Testis (tissue), 3 donors: ENCODE measurements around the gene PPP1R12A. TPM values are rescaled to one million over a fixed set of nuclear protein-coding genes. Genes with fewer than 3 reads are reported as not detected.

ENCODE experiments used
- DNase-seq: peaks from one replicate; pipeline ENCODE4 v3.0.0-alpha.2; 2019
- H3K27ac ChIP-seq, 2 donors: fragments of 200-600 bp; sonication (generic); one replicate each; pipeline ENCODE4 v1.5.1; 2019
- H3K27me3 ChIP-seq: fragments of 200-600 bp; sonication (generic); one replicate; pipeline ENCODE4 v1.5.1; 2019
- H3K36me3 ChIP-seq: fragments of 200-600 bp; sonication (generic); one replicate; pipeline ENCODE4 v1.5.1; 2017; ENCODE audit warnings: low read depth; ENCODE audit errors: missing control alignments
- H3K4me1 ChIP-seq: fragments of 200-600 bp; sonication (generic); one replicate; pipeline ENCODE4 v1.5.1; 2019
- H3K4me3 ChIP-seq, 2 donors: fragments of 200-600 bp; sonication (generic); one replicate each; pipeline ENCODE4 v1.5.1; 2017 to 2019
- H3K9me3 ChIP-seq: fragments of 200-600 bp; sonication (generic); one replicate; pipeline ENCODE4 v1.5.1; 2017
- POLR2A ChIP-seq: fragments of 450-650 bp; IDR thresholded peaks from one replicate; pipeline ENCODE4 v1.6.1; 2017; ENCODE audit warnings: antibody characterized with exemption, mild to moderate bottlenecking, moderate library complexity
- WGBS, 2 donors: methylation state at CpG; one replicate each; pipeline ENCODE4 v1.1.5; 2018; 5-methylcytosine and 5-hydroxymethylcytosine counted together
- intact Hi-C: fragments of 100-400 bp; cut with DNase I; formaldehyde crosslinking; loops from one replicate; pipeline ENCODE4 v1.15.1; 2023; ENCODE audit warnings: low total_unique reads
- polyA plus RNA-seq: library from polyadenylated mRNA; stranded (reverse); fragments of 350-450 nt; fragmentation: Illumina TruSeq; extraction: RNeasy Lipid Tissue Mini Kit (QIAGEN cat#74804); gene quantifications from one replicate; pipeline ENCODE4 v1.2.3, GENCODE V29; 2014; ENCODE audit warnings: low read depth, low replicate concordance; ENCODE audit not compliant: insufficient read depth
- total RNA-seq, 2 donors: library from RNA; depleted of rRNA; stranded (reverse); fragments of >200 nt; gene quantifications; one replicate each; pipeline ENCODE4 v1.2.3, GENCODE V29; 2016
- TF ChIP-seq, protein P1 (sequence below), 3 experiments: fragments of 450-650 bp in 2 of 3; fragments of 200-600 bp in 1 of 3; sonication (generic) in 1 of 3; IDR thresholded peaks; one replicate each; pipeline ENCODE4 v1.5.1; 2016 to 2019; ENCODE audit warnings: antibody characterized with exemption in 3 of 3, mild to moderate bottlenecking in 2 of 3, moderate library complexity in 1 of 3

PPP1R12A gene
- total and polyA plus RNA-seq, 3 donors from 2014 or later: 22.4 to 119 (median 113) TPM

- H3K27ac ChIP-seq: no peak overlapping the region
- no peak overlapping the region for H3K4me3 ChIP-seq
- H3K36me3 ChIP-seq: no peaks in the 10 kb centered on the region
- 89 to 91% methylated on average over 3 of the region's 3 CpGs for WGBS, 2 donors
- TF ChIP-seq, protein P1, sequence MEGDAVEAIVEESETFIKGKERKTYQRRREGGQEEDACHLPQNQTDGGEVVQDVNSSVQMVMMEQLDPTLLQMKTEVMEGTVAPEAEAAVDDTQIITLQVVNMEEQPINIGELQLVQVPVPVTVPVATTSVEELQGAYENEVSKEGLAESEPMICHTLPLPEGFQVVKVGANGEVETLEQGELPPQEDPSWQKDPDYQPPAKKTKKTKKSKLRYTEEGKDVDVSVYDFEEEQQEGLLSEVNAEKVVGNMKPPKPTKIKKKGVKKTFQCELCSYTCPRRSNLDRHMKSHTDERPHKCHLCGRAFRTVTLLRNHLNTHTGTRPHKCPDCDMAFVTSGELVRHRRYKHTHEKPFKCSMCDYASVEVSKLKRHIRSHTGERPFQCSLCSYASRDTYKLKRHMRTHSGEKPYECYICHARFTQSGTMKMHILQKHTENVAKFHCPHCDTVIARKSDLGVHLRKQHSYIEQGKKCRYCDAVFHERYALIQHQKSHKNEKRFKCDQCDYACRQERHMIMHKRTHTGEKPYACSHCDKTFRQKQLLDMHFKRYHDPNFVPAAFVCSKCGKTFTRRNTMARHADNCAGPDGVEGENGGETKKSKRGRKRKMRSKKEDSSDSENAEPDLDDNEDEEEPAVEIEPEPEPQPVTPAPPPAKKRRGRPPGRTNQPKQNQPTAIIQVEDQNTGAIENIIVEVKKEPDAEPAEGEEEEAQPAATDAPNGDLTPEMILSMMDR (IDR thresholded peaks at IDR 0.05): no peak
- no peak for TF ChIP-seq POLR2A
- intact Hi-C loops: no loop called here
- no peaks in the 10 kb centered on the region for H3K27me3 ChIP-seq
- no peak for DNase-seq
- H3K9me3 ChIP-seq: no peaks in the 10 kb centered on the region
- H3K4me1 ChIP-seq: no peaks in the 10 kb centered on the region
These were observed 170.3 kb downstream of the PPP1R12A start for GRCh38 chr12:79764641-79765040.

GRCh38 chr12:79763766-79764452, 171.0 kb downstream of the PPP1R12A start:
- H3K4me3 ChIP-seq: no peak overlapping the region

GRCh38 chr12:79761341-79761740, 173.6 kb downstream of the PPP1R12A start:
- no peak for TF ChIP-seq POLR2A
- TF ChIP-seq, protein P1 (IDR thresholded peaks at IDR 0.05): no peak
- Histone ChIP-seq H3K4me1 (no peaks in the 10 kb centered on the region), H3K9me3 (no peaks in the 10 kb centered on the region), H3K27ac (no peak overlapping the region), H3K27me3 (no peaks in the 10 kb centered on the region), H3K36me3 (no peaks in the 10 kb centered on the region), H3K4me3 (no peak overlapping the region)
- DNase-seq: no peak
- WGBS, 2 donors: 30 to 58% methylated on average over 1 of the region's 1 CpG
- intact Hi-C loops: no loop called here

More at GRCh38 chr12:79763766-79764452, 171.0 kb downstream of the PPP1R12A start:
- Histone ChIP-seq H3K27ac (peak overlapping the region in 1 of 2 donors; percentile 2), H3K9me3 (no peaks in the 10 kb centered on the region), H3K27me3 (no peaks in the 10 kb centered on the region), H3K36me3 (no peaks in the 10 kb centered on the region), H3K4me1 (no peaks in the 10 kb centered on the region)
- peak; percentile 18 for DNase-seq
- WGBS, 2 donors: 71 to 73% methylated on average over 5 of the region's 5 CpGs
- TF ChIP-seq POLR2A: no peak
- TF ChIP-seq, protein P1 (IDR thresholded peaks at IDR 0.05): no peak
- intact Hi-C loops: no loop called here

DNA sequence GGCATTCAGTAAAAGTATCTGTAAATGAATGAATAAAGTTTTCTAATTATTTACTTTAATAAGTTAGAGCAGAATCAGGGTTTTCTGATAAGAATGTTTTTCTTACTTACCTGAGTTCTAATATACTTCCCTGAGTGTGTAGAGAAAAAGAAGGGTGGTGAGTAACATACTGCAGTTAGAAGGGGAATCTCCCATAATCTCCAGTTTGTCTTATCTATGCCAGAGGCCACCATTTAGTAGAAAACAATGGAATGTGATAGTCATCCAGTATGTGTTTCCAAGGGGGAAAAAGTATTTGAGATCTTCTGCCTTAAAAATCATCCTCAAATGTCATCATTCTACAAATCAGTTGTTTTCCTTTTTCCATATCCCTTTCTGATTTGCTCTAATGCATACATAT, 187.6 kb downstream of the PPP1R12A start:
- H3K4me1 ChIP-seq: no peaks in the 10 kb centered on the region
- H3K27ac ChIP-seq: no peak overlapping the region
- intact Hi-C loops: no loop called here
- TF ChIP-seq, protein P1 (IDR thresholded peaks at IDR 0.05): no peak
- no peak for TF ChIP-seq POLR2A
- no peak overlapping the region for H3K4me3 ChIP-seq
- DNase-seq: no peak
- H3K36me3 ChIP-seq: no peaks in the 10 kb centered on the region
- H3K27me3 ChIP-seq: no peaks in the 10 kb centered on the region
- no peaks in the 10 kb centered on the region for H3K9me3 ChIP-seq
